ENCODE data around the gene SMKR1. TPM values are rescaled to one million over a fixed set of nuclear protein-coding genes. Genes with fewer than 3 reads are reported as not detected.
A peak's percentile ranks its signal among the peaks of the same experiment; 100 is the strongest.

Gene SMKR1
- total and polyA plus RNA-seq, 2 experiments from 2014 or later = 2.1 TPM; not detected in 1

GRCh38 chr7:129529643-129530042 is 27.3 kb downstream of the SMKR1 start:
- Mint-ChIP-seq H3K4me1 (peaks cover 24% of the 10 kb centered on the region), H3K36me3 (ENCODE audit: low read depth) (no peaks in the 10 kb centered on the region), H3K9me3 (no peaks in the 10 kb centered on the region; the same call in 2 of the 3 replicates), H3K27me3 (ENCODE audit: insufficient read depth, low read depth, poor library complexity) (peaks cover 22% of the 10 kb centered on the region), H3K4me3 (no peak overlapping the region), H3K27ac (no peak overlapping the region)
- peak; percentile 38 for ATAC-seq
- TF ChIP-seq, protein P1, sequence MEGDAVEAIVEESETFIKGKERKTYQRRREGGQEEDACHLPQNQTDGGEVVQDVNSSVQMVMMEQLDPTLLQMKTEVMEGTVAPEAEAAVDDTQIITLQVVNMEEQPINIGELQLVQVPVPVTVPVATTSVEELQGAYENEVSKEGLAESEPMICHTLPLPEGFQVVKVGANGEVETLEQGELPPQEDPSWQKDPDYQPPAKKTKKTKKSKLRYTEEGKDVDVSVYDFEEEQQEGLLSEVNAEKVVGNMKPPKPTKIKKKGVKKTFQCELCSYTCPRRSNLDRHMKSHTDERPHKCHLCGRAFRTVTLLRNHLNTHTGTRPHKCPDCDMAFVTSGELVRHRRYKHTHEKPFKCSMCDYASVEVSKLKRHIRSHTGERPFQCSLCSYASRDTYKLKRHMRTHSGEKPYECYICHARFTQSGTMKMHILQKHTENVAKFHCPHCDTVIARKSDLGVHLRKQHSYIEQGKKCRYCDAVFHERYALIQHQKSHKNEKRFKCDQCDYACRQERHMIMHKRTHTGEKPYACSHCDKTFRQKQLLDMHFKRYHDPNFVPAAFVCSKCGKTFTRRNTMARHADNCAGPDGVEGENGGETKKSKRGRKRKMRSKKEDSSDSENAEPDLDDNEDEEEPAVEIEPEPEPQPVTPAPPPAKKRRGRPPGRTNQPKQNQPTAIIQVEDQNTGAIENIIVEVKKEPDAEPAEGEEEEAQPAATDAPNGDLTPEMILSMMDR (conservative IDR thresholded peaks at IDR 0.05; ENCODE audit: low read depth in 2 of 2) = peak; percentile 39 to 58
- TF ChIP-seq ZNF114 (CRISPR knock-in tag; IDR thresholded peaks at IDR 0.05) = no peak
- no peaks in the 10 kb centered on the region for H3K36me3 ChIP-seq (ENCODE audit: insufficient read depth)
- H3K9me2 ChIP-seq (ENCODE audit: insufficient read depth) = peaks cover 3% of the 10 kb centered on the region; the same call in 1 of the 2 replicates
- H3K4me3 ChIP-seq = no peak overlapping the region
- no peaks in the 10 kb centered on the region for H4K20me1 ChIP-seq (replicated peaks; ENCODE audit: insufficient read depth)
- H3K27me3 ChIP-seq (ENCODE audit: insufficient read depth) = no peaks in the 10 kb centered on the region
- peak; percentile 43 for DNase-seq (ENCODE audit: low spot score)
- H2AFZ ChIP-seq = 0 out of 2 replicates have a peak overlapping the region, but pooled peaks have one; percentile 43
- peaks cover 5% of the 10 kb centered on the region; the same call in 1 of the 2 replicates for H3K4me1 ChIP-seq (ENCODE audit: insufficient read depth)
- no peaks in the 10 kb centered on the region for H3K79me2 ChIP-seq (replicated peaks; ENCODE audit: insufficient read depth)
- H3F3A ChIP-seq (replicated peaks; ENCODE audit: low read depth) = no peaks in the 10 kb centered on the region
- H3K27ac ChIP-seq (ENCODE audit: low read depth) = no peak overlapping the region
- H3K4me2 ChIP-seq = no peak overlapping the region

- no peak for DNase-seq (ENCODE audit: low spot score)
- Histone ChIP-seq H3F3A (replicated peaks; ENCODE audit: low read depth) (no peaks in the 10 kb centered on the region), H3K9me2 (ENCODE audit: insufficient read depth) (peaks cover 3% of the 10 kb centered on the region; the same call in 1 of the 2 replicates), H2AFZ (no peak overlapping the region), H3K4me2 (no peak overlapping the region), H3K27ac (ENCODE audit: low read depth) (no peak overlapping the region), H3K27me3 (ENCODE audit: insufficient read depth) (no peaks in the 10 kb centered on the region), H3K36me3 (ENCODE audit: insufficient read depth) (no peaks in the 10 kb centered on the region), H4K20me1 (replicated peaks; ENCODE audit: insufficient read depth) (no peaks in the 10 kb centered on the region), H3K79me2 (replicated peaks; ENCODE audit: insufficient read depth) (no peaks in the 10 kb centered on the region), H3K4me1 (ENCODE audit: insufficient read depth) (peaks cover 5% of the 10 kb centered on the region; the same call in 1 of the 2 replicates), H3K4me3 (no peak overlapping the region)
- peaks cover 22% of the 10 kb centered on the region for H3K27me3 Mint-ChIP-seq (ENCODE audit: insufficient read depth, low read depth, poor library complexity)
- no peak for ATAC-seq
- H3K4me1 Mint-ChIP-seq = peaks cover 24% of the 10 kb centered on the region
- H3K27ac Mint-ChIP-seq = no peak overlapping the region
- no peak overlapping the region for H3K4me3 Mint-ChIP-seq
- TF ChIP-seq, protein P2, sequence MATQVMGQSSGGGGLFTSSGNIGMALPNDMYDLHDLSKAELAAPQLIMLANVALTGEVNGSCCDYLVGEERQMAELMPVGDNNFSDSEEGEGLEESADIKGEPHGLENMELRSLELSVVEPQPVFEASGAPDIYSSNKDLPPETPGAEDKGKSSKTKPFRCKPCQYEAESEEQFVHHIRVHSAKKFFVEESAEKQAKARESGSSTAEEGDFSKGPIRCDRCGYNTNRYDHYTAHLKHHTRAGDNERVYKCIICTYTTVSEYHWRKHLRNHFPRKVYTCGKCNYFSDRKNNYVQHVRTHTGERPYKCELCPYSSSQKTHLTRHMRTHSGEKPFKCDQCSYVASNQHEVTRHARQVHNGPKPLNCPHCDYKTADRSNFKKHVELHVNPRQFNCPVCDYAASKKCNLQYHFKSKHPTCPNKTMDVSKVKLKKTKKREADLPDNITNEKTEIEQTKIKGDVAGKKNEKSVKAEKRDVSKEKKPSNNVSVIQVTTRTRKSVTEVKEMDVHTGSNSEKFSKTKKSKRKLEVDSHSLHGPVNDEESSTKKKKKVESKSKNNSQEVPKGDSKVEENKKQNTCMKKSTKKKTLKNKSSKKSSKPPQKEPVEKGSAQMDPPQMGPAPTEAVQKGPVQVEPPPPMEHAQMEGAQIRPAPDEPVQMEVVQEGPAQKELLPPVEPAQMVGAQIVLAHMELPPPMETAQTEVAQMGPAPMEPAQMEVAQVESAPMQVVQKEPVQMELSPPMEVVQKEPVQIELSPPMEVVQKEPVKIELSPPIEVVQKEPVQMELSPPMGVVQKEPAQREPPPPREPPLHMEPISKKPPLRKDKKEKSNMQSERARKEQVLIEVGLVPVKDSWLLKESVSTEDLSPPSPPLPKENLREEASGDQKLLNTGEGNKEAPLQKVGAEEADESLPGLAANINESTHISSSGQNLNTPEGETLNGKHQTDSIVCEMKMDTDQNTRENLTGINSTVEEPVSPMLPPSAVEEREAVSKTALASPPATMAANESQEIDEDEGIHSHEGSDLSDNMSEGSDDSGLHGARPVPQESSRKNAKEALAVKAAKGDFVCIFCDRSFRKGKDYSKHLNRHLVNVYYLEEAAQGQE (IDR thresholded peaks at IDR 0.05; ENCODE audit: unreplicated experiment) = no peak
- no peak for TF ChIP-seq ZNF114 (CRISPR knock-in tag; IDR thresholded peaks at IDR 0.05)
- no peak for TF ChIP-seq POLR2AphosphoS5 (IDR thresholded peaks at IDR 0.05; ENCODE audit: low read depth)
- no peak for TF ChIP-seq ZNF462 (CRISPR knock-in tag; IDR thresholded peaks at IDR 0.05)
- no peak for TF ChIP-seq STAT1 (IDR thresholded peaks at IDR 0.05; ENCODE audit: unreplicated experiment)
- TF ChIP-seq ETS1 (IDR thresholded peaks at IDR 0.05) = no peak
- TF ChIP-seq ZNF331 (CRISPR knock-in tag; IDR thresholded peaks at IDR 0.05; ENCODE audit: low read depth) = no peak
- no peaks in the 10 kb centered on the region for H3K36me3 Mint-ChIP-seq (ENCODE audit: low read depth)
- H3K9me3 Mint-ChIP-seq = no peaks in the 10 kb centered on the region
Observed at GRCh38 chr7:129530795-129531391, 28.6 kb downstream of the SMKR1 start.
